ENCODE results near the gene CTNNBL1.
"Not testable (repeated sequence)": the region's sequence is repeated elsewhere in the genome, so short reads cannot be mapped to it uniquely, and the experiment has no call there.

The CTNNBL1 gene

DNA sequence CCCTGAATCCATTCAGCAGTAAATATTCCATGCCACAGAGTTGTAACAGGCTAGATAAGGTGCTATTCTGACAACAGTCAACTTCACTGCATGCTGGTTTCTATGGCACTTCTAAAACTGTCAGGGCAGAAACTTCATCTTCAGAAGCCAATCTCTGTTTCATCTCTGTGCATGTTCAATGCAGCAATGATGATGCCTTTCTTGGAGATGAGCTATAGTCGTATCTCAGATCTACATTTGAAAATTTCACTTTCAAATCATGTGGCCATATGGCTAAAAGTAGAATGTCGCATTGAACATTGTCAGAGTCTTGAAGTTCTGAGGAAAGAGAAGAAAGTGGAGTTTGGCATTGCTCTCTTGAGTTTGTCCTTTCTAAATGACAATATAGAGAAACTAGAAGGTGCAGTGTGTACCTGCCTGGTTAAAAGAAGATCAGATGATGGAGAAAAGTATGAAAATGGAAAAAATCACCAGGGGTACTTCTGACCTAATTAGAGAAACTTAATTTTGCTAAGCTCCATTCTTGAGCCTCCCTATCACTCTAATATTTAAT is 160.1 kb downstream of the CTNNBL1 start:
- no peak for DNase-seq (ENCODE audit: low spot score)

DNA sequence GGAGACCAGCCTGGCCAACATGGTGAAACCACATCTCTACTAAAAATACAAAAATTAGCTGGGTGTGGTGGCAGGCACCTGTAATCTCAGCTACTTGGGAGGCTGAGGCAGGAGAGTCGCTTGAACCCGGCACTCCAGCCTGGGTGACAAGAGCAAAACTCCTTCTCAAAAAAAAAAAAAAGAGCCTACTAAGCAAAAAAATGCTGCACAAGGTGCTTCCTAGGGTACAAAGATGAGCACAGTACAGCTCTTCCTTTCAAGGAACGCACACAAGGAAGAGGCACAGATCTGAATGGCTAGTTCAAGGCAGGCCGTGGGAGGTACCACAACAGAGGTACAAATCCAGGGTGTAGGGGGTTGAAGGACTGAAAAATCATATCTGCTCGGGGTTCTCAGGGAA is 162.2 kb downstream of the CTNNBL1 start:
- DNase-seq (ENCODE audit: low spot score), result not testable (repeated sequence)

DNA sequence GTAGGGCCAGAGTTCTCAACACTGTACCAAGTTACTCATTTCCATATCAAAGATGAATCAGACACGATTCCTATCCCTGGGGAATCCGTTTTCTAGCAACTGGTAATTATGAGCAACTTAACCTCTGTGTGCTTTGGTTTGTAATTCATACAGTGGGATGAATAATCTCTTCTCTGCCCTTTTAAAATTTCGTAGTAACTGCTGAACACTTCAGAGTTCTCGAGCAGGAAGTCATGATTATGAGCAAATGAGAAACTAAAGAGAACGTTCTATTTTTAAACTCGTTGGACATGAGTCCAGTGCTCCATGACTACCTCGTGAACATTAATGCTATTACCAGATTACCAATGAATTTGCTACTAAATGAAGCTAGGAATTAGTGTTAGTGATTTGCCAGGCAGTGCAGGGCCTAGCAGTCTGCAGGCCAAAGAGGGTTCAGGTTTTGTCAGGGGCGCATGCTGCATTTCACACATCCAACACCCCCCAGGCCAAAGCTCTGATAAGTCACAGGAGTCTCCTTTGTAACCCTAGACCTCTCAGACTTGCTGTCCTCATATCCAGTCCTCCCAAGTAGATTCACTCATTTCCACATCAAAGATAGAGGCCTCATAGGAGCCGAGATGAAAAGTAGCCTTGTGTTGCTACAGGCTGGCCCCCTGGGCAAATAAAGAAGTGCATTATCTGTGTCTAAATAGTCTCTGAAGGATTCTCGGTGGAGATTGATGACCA is 163.3 kb downstream of the CTNNBL1 start:
- peak; percentile 53 for DNase-seq (ENCODE audit: low spot score)

DNA sequence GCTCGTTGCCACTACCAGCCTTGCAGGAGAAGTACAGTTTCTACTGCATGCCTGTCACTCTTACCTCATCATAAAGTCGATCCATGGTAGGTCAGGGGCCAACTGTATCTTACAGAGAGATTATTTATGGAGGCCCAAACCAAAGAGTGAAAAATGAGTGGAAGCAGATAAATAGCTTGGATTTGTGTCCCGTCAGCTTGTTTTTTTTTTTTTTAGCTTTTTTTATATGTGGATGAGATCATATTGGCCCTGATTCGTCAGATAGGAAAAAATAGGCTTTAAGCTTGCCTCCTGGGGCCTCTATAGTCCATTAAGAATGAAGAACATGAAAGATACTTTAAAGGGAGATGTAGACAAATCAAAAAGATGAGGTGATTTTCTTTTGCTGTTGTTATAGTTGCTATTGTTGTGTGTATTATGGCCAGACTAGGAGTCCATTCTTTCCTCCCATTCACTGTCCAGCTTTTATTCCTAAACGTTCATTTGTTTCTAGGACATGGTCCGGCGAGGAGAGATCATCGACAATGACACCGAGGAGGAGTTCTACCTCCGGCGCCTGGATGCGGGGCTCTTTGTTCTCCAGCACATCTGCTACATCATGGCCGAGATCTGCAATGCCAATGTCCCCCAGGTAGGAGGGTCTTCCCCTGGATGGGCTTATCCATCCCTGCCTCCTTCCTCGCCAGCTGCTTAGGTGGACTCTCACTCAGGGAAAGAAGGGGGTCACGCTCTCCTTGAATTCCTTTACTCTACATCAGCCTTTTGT is 165.8 kb downstream of the CTNNBL1 start:
- no peak for DNase-seq (ENCODE audit: low spot score)

DNA sequence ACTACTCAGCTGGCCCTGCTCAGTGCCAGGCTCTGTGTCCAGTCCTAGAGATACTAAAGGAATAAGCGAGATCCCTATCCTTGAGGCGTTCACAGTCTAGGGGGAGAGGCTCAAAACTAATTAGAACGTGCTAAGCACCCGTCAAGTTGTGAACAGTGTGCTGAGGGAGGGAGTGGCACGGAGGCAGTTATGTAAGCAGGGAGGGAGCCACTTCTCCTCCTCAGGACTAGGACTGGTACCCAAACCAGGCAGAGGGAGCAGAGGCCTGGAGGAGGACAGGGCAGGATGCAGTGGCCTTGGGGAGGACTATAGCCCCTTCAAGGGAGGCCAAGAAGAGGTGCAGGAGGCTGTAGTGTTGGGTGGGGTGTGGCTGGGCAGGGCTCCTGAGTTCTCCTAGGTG is 169.5 kb downstream of the CTNNBL1 start:
- DNase-seq (ENCODE audit: low spot score), result no peak

DNA sequence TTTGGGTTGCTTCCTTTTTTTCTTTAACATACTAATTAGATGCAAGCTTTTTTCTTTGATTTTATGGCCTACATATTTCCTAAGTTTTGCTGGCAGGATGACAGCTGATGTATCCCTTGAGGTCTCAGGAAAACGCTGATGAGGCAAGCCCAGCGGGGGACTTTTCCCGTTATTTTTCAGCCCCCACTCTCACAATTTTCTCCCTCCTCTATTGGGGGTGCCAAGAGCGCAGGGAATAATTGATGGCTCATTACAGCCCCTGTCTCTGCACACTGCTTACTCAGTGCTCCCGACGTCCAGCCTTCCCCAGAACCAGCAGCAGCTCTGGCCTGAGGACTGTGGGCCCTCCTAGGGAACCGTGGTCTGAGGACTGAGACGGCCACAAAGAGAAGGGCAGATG is 170.5 kb downstream of the CTNNBL1 start:
- DNase-seq (ENCODE audit: low spot score), result no peak

DNA sequence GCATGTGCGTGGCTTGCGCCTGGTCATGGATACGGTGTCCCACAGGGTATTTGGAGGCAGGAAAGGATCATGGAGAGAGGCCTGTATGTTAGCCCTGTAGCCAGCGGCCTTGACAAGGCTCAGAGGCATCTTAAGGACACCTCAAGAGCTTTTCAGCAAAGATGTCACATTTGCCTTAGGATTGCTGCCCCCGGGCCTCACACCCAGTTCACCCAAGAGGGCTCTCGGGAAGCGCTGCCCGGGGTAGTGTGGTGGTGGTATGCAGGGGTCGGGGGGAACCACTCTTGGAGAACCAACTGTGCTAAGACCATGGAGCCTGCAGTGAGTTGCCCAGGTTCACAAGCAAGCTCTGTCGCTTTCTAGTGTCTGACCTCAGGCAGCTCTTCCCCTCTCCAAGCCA is 172.2 kb downstream of the CTNNBL1 start:
- DNase-seq (ENCODE audit: low spot score), result no peak

DNA sequence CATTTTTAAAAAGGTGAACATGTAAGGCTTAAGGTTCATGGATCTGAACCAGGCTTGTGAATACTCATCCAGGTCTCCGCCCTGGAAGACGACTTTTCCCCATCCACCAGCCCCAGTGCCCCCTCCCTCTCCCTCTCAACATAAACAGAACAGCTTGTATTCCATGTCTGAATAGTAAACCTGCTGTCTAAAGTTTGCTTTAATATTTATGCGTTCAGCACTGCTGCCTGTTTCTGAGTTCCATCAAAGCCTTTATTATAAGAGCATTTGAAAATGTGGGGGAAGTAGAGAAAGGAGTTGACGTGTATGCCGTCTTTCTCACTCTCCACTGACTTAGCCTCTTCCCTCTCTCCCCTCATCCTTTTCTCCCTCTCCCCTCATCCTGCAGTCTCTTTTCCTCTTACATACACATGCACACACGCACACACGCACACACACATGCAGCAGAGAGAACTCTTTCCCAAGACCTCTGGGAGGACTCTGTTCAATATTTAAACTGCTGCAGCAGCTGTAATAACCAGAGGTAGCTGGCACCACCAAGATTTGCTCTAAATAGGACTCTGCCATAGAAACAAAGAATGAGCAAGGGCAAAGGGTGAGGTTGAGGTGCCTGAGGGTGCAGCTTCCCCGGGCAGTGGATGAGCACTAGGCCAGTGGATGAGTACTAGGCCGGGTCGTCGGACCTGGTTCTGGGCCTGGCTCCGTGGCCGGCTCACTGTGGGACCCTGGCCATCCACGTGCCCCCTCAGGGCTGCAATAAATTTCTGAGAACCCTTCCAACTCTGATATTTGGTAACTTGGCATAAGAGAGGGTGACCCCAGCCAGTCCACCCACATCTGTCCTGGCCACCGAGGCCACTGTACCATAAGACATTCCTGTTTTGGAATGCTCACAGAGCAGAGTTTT is 173.7 kb downstream of the CTNNBL1 start:
- no peak for DNase-seq (ENCODE audit: low spot score)

DNA sequence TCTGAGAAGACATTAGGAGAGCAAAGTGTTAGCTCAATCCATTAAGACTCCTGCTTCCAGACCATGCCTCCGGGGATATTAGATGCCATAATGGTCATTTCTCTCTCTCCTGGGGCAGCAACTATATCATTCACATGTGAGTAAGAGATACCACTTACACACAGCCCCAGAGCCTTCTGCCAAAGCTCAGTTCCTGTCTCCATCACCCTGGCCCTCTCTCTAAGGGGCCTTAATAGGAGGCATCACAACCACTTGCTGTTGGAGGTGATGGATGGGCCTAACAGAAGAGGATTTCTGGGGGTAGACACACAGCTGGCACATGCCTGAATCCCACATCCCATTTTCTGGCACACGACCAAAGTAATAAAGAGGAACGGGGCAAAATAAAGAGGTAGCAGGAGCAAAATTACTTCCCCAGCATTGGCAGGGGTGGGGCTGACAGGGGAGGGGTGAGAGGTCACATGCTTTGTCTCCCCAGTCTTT is 175.1 kb downstream of the CTNNBL1 start:
- no peak for DNase-seq (ENCODE audit: low spot score)

DNA sequence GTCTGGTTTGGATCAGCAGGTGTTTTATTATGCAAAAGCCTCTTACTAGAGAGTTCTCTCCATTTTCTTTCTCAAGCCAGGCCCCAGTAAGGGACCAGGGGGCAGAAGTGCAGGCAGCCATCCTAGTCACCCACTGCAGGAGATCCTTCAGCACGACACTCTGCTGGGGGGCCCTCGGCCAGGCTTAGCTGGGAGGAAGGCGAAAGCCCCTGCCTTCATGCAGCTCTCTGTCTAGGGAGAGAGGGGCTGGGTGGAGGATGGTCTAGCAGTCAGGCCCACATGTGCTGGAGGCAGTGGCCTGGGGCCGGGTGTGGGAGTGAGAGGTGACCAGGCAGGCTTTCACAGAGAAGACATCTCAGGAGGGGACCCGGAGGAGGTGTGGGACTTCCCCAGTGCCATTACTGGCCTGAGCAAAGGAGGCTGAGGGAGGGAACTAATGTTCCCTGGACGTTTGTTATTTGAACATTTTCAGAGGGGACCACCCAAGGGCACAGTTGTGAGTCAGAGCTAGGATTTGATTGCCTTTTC is 175.6 kb downstream of the CTNNBL1 start:
- DNase-seq (ENCODE audit: low spot score), result no peak

DNA sequence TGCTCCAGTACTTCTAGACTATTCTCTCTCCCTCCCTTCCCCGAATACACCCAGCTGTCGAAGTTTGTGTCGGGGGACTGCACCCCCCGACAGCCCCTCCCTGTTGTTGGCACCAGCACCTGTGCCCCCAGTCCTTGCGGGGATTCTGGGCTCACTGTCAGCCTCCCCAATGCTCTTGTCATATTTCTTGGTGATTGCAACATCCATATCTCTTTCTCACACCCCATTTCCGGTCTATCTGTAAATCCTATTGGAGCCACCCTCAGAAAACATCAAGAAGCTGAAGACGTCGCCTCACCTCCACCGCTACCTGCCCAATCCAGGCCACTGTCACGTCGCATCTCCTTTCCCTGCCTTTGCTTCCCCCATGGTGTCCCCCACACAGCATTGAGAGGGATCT is 176.5 kb downstream of the CTNNBL1 start:
- no peak for DNase-seq (ENCODE audit: low spot score)

DNA sequence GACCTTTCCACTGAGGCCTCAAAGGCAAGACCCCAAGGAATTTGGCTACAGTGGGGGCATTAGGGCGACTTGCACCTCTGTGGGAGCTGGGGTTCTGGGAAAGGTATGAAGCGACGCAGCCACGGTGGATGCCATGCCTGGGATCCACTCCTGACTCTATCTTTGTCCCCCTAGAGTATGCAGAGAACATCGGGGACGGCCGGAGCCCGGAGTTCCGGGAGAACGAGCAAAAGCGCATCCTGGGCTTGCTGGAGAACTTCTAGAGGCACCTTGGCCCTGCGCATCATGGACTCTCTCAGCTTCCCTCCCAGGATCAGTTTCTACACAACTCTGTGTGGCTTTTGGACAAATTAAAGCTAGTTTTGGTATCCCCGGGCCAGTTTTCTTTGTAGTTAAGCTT is 177.9 kb downstream of the CTNNBL1 start:
- no peak for DNase-seq (ENCODE audit: low spot score)

DNA sequence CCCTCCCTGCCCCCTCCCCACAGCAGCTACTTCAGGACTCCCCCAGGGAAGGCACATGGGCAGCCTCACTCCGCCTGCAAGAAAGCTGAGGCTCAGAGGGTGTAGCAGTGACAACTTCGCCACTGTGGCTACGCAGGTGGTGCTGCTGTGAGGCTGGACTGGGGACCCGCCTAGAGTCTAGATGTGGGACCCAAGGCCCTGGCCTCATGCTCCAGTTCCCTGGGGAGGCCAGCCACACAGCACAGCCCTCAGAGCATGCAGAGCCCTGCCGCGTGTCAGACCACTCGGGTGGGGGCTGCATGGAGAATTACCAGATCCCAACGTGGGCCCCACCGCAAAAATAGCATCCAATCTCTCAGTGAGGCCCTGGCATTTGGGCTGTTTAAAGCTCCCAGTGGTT is 178.3 kb downstream of the CTNNBL1 start:
- DNase-seq (ENCODE audit: low spot score), result no peak

DNA sequence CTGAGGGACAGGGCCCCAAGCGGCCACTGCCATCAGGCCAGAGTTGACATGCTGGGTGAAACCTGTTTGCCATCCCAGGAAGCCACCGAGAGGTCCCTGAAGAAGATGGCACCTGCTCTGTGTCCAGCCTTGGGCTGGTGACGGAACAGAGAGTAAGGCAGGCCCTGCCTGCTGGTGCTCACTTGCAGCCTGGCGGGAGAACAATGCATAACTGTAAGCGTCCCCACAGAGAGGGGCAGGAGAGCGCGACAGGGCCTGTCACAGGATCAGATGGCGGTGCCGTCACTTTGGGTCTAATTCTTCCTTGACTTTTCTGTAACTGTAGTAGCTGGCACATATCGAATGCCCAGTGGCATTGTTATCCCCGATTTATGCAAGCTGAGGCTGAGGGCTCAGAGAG is 180.1 kb downstream of the CTNNBL1 start:
- DNase-seq (ENCODE audit: low spot score), result no peak

DNA sequence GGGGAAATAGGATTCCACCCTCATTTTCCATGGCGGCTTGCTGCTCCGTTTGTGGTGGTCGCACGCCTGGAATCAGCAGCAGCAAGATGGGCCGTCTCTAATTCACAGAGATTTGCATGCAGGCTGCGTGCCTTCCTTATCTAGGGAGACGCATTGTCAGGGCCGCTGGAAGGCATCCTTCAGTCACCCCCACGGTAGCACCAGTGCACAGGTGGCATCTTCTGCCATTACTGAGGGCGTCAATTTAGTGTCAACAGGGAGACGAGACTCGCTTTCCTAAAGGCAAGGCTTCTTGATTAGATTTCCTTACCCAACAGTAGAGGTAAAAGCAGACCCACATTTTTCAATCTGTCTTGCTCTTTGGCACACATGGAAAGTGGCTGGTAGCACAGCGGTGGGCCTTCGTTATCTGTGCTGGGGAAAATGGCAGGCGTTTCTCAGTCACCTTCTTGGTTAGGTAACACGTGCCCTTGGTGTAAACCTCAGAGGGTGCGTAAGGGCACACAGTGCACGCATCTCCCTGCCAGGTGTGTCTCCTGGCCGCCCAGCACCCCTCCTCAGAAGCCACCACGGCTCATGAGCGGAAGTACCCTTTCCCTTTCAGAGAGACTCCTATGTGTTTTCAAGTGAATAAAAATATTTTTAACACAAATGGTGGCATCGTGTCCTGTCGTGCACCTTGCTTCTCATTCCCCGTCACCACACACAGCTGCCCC is 181.8 kb downstream of the CTNNBL1 start:
- DNase-seq (ENCODE audit: low spot score), result no peak

DNA sequence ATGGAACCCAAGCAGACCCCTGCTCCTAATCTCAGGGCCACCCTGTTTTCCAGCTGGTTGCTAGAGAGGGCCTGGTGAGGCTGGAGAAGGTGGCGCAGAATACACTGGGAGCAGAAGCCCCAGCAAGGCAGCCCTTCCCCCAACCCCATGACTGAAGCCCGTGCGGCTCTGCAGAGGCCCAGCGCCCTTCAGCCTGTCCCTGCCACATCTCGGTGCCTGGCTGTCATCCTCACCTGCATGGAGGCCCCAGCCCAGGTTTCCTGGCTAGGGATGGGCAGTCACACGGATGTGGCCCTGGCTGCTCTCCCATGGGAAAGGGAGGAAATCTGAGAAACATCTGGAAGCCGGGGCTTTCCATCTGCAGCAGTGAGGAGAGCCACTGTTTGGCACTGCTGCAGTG is 183.0 kb downstream of the CTNNBL1 start:
- DNase-seq (ENCODE audit: low spot score), result no peak

DNA sequence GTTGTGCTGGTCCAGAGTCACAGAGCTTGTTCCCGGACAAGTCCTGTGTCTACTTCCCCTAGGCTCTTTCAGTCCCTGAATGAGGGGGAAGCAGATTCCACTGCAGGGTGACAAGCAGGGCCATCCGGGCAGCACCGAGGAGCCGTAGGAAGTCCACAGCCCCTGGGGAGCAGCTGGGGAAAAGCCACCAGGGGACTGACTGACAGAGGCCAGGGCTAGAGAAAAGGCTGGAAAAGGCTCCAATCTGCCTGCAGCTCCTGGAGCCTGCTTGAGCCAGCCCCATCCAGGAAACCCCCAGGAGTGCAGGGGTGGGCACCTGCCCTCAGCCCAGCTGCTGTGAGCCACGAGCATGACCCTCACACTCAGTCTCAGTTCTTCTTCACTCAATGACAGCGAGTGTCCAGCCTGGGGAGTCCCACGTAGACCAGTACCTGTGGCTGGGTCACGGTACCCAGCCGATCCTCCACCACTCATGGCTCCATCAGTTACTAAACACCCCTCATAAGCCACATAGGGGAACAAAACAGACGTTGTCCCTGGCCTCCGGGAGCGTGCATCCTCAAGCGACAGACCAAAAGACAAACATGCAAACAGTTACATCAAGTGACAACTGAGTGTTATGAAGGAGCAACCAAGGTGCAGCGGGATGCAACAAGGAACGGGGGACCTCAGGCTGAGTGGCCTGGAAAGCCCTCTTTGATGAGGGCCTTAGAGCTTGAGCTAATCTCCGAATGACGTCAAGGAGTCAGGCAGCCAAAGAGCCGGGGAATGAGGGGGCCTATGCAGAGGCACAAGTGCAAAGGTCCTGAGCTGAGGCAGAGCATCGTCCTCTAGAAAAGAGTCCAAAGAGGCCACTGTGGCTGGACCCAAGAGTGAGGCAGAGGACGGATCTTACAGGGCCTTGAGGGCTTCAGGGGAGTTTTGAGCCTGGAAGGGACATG is 184.3 kb downstream of the CTNNBL1 start:
- DNase-seq (ENCODE audit: low spot score), result no peak

DNA sequence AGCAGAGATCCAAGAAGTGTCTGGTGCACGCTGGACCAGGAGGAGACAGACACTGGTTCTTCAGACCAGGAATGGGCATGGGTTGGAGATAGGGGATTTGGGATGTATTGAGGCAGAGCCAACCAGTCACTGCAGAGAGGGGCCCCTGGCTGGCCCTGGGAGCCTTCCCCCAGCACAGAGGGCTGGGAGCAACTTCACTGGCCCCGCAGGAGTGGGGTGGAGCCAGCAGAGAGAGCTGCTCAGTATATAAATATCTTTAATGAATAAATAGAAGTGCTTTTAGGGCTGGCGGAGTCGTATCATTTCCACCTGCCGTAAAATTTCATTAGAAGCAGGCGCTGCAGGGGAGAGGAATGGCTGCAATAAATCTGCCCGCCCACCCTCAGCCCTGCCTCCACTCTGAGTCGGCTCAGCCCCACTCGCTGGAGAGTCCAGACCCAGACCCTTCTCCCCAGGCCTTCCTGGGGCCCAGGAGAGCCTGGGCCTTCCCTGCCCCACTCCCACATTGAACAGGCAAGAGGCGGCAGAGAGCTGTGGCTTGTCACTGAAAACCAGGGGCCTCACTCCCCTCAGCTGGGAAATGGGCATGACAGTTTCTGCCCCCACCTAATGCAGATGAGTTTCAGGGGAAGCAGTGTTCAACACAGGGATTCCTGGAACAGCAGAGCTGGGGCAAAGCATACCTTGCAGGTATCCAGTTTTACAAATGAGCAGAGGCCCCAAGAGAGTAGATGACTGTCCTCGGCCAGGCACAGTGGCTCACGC is 185.2 kb downstream of the CTNNBL1 start:
- no peak for DNase-seq (ENCODE audit: low spot score)

DNA sequence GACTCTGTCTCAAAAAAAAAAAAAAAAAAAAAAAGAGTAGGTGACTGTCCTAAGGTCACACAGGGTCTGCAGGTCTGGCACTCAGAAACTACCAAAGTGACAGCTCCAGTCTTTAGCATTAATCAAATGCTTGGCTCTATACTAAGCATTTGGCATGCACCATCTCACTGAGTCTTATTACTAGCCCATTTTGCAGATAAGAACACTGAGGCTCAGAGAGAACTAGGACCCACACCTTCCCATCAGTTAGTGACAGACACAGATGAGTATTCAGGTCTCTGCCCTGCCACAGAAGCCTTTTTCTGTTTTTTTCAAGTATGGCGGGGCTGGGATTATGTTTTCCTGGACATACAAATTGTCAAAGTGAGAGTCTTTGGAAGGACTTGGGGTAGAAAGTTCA is 186.0 kb downstream of the CTNNBL1 start:
- no peak for DNase-seq (ENCODE audit: low spot score)

All from AG08395 (cell line).